Midbrain (tissue), 1 donor: ENCODE results near the gene CCDC187.

ENCODE experiments used
- DNase-seq: peaks from one replicate; lab custom pipeline; 2025; lab: John Stamatoyannopoulos, UW

The CCDC187 gene

DNA sequence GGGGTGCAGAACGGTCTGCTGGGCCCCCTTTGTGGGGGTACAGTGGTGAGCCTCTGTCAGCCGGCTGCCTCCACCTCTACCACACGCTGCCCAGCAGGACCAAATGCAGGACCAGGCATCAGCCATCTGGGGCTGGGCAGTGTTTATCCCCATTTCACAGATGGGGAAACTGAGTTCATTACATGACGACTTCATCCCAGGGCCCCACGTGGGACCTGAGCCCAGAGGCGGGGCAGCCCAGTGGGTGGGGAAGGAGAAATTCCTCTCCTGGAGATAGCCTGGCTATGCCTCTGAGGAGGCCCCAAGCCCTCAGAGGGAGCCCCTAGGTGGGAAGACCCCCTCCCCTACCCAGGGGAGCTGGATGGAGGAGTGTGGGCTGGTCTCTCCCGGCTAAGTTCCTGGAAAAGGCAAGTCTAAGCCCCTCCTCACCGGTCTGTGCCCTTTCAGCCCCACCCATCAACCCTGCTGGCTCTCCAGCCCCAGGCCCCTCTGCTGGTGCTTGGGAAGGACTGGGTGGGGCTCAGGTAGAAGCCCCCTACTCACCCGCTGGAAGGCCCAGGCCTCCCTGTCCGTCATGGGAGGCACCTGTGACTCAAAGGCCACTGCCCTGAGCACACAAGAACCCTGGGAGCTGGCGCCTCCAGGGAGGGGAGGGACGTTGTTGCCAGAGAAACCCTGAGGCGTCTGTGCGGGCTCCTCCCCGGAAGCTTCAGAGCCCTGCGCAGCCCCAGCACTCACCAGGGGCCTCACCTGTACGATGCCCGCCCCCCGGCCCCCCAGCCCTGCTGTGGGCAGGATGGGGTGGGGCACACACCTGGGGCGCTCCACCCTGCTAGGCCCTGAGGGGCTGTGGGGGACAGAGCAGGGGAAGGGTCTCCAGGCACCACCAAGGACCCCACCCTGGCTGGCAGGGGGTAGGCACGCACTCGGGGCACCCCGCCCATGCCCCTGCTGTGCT lies 7.4 kb upstream of the CCDC187 start:
- DNase-seq: no peak

GRCh38 chr9:136310273-136311030 lies 6.6 kb upstream of the CCDC187 start:
- no peak for DNase-seq

DNA sequence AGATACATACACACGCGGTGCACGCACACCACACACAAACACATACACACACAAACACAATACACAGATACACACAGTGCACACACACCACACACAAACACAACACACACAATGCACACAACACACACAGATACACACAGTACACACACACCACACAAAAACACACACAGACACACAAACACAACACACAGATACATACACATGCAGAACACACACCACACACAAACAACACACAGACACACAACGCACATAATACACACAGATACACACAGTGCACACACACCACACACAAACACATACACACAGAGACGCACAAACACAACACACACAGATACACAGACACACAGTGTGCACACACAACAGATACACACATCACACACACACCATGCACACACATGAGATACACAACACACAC lies 5.9 kb upstream of the CCDC187 start:
- no peak for DNase-seq

DNA sequence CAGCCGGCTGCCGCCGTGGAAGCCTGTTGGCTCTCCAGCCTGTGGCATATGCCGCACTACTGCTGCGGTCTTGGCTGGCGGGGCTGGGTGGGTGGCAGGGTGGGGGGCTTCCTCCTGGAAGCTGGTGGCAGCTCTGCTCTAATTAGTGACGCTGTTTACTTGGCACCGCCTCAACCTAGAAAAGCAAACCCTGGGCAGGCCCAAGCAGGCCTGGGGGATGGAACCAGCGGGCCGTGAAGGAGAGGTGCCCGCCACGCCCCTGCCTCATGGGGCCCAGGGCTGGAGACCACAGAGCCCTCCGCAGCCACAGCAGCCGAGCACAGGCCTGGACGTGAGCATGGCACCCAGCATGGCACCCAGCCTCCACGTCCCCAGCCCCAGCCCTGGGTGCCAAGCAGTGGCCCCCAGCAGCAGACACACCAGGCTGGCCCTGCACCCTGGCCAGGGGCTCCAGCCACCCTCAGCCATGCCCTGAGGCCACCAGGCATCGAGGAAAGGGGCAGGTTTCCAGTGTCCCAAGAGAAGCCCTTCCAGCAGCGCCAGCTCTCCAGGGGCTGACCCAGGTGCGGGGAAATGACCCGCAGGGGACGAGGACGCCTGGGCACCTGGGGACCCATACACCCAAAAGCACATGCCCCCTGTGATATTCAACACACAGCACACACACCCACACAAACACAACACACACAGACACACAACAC lies 5.4 kb upstream of the CCDC187 start:
- DNase-seq: no peak

DNA sequence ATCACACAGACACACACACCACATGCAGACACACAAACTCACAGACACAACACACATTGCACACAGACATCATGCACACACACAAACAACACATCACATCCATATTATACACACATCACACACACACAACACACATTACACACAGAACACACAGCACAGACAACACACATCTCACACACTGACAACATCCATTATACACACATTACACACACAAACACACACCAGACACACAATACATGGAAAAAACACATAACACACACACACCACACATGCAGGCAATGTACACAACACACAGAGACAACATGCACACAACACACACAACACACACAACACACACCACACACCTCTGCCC lies 4.8 kb upstream of the CCDC187 start:
- no peak for DNase-seq

GRCh38 chr9:136308006-136308701 lies 4.3 kb upstream of the CCDC187 start:
- no peak for DNase-seq

DNA sequence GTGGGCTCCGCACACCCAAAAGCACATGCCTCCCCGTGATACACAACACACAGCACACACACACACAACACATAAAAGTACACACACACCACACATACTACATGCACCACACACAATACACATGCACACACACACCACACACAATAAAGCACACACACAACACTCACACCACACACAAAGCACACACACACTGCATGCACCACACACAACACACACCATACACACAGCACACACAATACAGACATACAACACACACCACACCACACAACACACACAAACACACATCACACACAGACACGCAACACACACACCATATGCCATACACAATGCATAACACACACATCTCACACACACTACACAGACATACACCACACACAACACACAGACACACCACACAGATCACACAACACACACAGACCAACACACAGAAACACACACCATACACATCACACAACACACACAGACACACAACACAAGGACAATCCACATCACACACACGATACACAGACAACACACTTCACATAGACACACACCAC lies 3.4 kb upstream of the CCDC187 start:
- DNase-seq: no peak

DNA sequence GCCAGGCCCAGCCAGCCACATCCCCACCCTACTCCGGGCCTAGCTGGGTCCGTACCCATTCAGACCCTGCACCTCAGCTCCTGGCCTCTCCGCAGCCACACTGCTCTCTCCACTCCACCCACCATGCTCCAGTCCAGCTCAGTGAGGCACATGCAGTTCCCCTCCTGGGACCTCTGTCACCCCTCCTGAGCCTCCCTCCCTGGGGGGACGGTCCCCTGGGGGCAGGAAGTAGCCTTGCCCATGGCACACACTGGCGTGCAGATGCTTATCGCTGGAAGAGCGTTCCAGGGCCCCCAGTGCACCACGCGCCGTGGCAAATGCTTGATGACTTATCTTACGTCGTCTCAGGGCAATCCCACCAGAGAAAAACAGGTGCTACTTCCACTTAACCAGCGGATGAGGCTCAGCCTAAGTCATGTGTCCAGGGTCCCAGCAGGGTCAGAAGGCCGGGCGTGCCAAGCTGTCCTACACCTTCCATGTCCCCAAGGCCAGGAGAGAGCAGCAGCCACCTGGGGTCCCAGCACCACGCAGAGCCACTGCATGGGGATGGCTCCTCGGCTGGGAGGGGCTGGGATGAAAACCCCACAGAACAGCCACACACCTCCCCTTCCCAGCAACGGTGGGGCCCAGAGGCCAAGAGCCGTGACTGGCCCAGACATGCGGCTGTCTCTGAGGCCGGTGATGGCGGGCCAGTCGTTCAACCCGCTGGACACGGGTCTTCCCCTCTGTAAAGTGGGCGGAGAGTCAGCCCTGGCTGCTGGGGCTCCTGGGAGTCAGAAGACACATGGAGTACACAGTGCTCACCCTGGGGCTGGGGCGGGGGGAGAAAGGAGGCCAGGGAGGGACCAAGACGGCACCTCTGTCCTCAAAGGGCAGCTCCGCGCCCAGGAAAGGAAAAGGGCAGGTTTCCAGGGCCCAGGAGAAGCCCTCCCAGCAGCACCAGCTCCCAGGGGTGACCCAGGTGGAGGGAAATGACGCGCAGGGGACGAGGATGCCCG lies 2.6 kb upstream of the CCDC187 start:
- no peak for DNase-seq

DNA sequence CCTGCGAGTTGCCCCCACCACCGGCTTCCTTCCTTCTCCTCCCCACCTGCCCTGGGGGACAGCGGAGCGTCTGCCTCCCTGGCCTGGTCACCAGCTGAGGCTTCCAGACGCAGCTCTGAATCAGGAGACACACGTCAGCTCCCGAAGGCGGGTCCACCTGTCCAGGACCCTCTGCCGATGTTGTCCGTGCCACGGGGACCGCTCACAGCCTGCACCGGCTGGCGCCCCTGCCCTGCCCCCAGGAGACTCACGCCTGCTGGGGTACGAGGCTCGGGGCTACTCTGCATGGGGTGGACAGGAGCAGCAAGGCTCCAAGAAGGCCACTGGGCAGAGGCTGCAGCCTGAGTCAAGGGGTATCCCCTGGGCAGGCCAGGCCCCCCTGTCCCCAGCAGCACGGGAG lies 1.9 kb upstream of the CCDC187 start:
- DNase-seq: no peak

GRCh38 chr9:136304981-136305380 lies 1.1 kb upstream of the CCDC187 start:
- no peak for DNase-seq

DNA sequence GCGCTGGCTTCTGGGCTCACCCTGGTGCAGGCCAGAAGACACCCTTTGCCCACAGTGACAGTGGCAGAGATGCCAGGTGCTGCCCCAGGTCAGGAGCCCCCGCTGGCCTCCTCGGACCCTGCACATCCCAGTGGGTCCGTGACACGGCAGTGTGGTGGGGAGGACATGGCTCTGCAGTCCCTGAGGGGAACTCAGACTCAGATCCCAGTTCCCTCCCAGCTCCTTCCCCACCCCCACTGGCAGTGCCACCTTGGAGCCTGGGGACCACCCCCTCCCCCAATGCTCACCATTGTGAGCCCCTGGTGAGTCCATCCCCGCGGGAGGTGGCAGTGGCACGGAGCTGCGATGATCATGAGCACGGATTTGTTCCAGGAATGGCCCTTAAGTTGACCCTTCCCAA lies 562 bp upstream of the CCDC187 start:
- no peak for DNase-seq

- no peak for DNase-seq
These were observed 649 bp downstream of the CCDC187 start for GRCh38 chr9:136303066-136303824.

DNA sequence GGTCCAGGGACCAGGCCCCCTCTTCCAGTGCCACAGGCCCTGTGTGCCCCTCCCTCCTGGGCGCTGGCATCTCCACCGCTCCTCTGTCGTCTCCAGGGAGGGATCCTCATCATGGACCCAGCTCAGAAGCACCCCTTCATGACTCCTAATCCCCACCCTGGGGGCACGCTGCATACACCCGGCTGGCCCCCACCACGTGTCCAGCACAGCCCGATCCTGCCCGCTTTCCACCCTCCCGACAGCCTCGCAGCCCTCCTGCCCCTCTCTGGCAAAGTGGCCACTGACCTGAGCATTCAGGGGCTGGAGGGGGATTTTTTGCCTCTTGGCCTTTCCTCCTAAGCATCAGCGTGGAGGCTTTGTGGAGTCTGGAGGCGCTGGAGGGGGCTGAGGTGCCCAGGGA lies 1.4 kb downstream of the CCDC187 start:
- no peak for DNase-seq

GRCh38 chr9:136300866-136301265 lies 3.0 kb downstream of the CCDC187 start:
- DNase-seq: no peak

GRCh38 chr9:136300016-136300545 lies 3.8 kb downstream of the CCDC187 start:
- no peak for DNase-seq

DNA sequence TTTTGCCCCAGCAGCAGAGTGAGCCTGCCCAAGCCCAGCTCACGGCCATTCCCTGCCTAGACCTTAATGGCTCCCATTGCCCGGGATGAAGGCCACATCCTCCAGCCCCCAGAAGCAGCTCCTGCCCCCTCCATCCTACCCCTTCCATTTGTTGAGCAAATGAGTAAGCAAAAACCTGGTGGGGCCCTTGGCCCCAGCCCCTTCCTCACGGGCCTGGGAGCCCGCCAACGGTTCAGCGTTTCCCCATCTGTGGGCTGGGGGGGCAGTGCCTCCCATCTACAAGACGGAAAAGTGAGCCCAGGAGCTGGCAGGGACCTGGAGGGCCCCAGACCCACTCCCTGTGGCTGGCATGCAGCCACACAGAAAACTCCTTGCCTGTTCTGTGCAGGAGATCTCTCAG lies 4.4 kb downstream of the CCDC187 start:
- no peak for DNase-seq

DNA sequence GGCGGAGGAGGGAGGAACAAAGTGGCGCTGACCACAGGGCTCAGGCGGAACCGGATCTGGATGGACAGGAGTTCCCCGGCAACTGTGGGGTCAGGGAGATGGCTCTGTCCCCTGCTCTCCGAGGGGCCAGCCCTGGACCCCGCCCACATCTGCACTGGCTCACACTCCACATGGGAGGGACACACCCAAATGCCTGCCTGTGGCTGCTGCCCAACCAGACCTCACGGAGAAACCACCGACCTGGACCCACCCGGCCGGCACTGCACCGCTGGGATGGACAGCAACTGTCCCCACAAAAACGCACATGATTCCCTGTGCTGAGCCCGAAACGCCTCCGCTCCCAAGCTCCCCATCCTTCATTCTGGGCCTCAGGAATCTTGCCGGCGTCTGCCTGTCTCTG lies 4.8 kb downstream of the CCDC187 start:
- no peak for DNase-seq

- no peak for DNase-seq
These were observed 5.8 kb downstream of the CCDC187 start for GRCh38 chr9:136297766-136298735.
